ENCODE data around the gene MICU1.
"Not testable (repeated sequence)": the region's sequence is repeated elsewhere in the genome, so short reads cannot be mapped to it uniquely, and the experiment has no call there.

The MICU1 gene

GRCh38 chr10:72499701-72500100, 126.2 kb downstream of the MICU1 start:
- no peak for DNase-seq

GRCh38 chr10:72490951-72491350, 134.9 kb downstream of the MICU1 start:
- no peak for DNase-seq

DNA sequence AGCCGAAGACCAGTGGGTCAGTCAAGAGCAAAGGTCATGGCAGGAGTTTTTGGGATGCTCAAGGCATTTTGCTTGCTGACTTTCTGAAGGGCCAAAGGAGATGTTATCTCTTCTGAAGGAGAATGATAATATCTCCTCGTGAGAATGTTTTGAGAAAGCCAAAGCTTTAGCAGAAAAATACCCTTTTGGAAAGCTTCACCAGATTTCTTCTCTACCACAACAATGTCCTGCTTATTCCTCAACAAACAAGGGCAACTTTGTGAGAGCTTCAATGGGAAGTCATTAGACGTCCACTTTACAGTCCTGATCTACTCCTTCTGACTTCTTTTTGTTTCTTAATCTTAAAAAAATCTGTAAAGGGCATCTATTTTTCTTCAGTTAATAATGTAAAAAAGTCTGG, 138.4 kb downstream of the MICU1 start:
- no peak for DNase-seq

- DNase-seq: no peak
These were observed 138.8 kb downstream of the MICU1 start for GRCh38 chr10:72487116-72487515.

DNA sequence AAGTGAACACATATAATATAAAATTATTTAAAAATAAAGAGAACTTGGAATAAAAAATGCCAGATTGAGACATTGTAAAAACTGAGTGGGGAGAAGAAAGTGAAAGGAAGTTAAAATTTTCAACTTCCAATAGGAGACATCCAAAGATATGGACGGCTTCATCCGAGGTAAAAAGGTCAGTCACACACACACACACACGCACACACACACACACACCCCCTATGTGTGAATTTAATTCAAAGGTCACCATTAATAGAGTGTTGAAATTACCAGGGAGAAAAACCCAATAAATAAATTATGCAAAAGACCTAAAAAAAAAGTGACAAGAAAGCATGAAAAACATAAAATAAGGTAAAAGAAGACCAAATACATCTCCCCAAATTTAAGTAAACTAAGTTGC, 140.2 kb downstream of the MICU1 start:
- DNase-seq: no peak

DNA sequence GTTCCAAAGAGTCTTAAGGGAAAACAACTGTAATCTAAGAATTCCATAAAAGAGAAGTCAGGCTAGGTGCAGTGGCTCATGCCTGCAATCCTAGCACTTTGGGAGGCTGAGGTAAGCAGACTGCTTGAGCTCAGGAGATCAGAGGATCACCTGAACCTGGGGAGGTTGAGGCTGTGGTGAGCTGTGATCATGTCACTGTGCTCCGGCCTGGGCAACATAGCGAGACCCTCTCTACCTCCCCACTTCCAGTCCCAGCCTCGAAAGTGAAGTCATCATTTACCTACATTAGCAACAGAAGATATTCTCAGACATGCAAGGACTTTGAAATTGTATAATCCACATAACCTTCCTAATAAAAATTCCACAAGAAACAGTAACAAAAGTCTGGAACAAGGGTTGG, 141.4 kb downstream of the MICU1 start:
- DNase-seq: no peak

GRCh38 chr10:72483471-72483870, 142.4 kb downstream of the MICU1 start:
- DNase-seq: no peak

GRCh38 chr10:72480861-72481260, 145.0 kb downstream of the MICU1 start:
- DNase-seq: no peak

DNA sequence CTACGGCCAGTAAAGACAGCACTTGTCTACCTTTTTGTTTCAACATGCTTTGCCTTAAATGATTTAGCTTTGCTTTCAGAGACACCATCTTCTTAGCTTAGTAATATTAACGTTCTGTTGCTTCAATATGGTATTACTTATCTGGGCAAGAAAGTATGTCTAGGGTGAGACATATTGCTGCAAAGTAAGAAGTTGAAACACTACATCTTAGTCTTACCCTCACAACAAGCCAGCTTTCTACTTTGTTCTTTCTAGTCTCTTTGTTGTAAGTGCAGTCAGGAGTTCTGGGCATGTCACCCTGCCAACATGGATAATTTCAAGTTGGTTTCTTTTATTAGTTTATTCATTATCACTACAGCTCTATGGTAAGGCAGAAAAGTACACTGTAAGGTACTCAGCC, 148.4 kb downstream of the MICU1 start:
- no peak for DNase-seq

GRCh38 chr10:72472306-72472705, 153.6 kb downstream of the MICU1 start:
- no peak for DNase-seq

DNA sequence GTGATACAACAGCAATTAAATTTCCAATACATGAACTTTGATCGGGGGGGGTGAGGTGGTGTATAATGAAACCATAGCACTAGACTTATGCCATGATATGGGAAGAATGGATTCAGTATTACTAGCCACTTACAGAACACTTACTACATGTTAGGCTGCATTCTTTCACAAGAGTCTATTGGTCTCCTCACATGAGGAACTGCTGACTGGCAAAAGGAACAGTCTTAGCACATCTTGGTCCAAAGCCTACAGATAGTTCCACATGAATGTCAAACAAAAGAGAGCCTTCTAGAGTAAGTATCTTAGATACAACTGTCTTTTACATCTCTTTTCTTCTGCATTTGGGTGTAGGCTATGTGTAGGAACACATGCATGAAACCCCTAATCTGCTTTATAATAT, 155.2 kb downstream of the MICU1 start:
- no peak for DNase-seq

GRCh38 chr10:72467064-72467463, 158.8 kb downstream of the MICU1 start:
- DNase-seq: not testable (repeated sequence)

- no peak for DNase-seq
These were observed 159.9 kb downstream of the MICU1 start for GRCh38 chr10:72466018-72466417.

GRCh38 chr10:72464438-72464837, 161.4 kb downstream of the MICU1 start:
- DNase-seq: no peak

- no peak for DNase-seq
These were observed 163.6 kb downstream of the MICU1 start for GRCh38 chr10:72462261-72462660.

GRCh38 chr10:72461085-72461484, 164.8 kb downstream of the MICU1 start:
- DNase-seq: no peak

DNA sequence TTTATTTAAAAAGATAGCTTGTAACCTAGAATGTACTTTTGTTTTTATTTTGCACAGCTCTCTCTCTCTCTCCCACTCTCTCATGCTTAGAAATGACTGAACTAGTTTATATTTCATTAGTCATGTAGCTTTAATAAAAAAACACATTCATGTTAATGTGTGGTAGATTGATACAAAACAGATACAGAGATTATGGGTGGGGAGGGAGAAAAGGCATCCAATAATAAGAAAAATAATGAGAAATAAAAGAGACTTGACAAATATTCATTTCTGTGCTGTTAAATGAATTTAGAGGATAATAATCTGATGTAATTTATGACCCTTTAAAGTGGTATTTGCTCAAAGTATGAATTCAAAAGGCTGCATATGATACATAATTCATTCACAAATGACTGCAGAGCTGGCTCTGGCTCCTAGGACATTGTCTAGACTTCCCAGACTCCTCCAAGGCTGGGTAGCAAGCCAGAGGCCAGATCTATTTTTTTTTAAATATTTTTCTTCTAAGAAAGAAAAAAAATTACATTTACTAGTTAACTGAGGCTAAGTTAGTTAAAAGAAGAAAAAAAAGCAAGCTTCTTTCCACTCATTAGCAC, 165.5 kb downstream of the MICU1 start:
- no peak for DNase-seq

GRCh38 chr10:72459301-72459700, 166.6 kb downstream of the MICU1 start:
- DNase-seq: no peak

DNA sequence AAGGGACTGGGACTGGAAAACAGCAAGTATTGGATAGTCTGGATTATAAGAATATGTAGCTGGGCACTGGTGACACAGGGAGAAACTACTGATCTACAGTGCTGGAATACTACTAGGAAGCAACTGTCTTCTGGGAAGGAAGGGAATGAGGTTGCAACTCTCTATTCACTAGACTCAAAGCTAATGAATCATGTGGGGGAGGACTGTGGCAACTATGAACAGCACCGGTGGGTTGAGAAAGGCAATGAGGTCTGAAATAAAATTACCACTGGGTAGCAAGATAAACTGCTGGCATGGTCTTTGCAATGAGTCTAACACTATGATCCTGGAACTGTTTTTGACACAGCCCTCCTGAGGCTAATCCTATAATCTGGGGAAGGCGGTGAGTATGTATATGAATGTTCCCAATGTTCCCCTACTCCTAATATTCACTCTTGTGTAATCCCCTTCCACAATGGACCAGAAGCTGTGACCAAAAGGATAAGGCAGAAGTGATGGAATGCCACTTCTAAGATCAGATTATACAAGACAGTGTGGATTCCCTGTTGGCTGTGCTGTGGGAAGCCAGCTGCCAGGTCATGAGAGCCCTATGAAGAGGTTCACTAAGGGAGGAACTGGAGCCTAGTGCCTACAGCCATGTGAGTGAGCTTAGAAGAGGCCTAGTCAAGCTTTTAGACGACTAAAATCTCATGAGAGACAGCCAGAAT, 169.8 kb downstream of the MICU1 start:
- DNase-seq: no peak

DNA sequence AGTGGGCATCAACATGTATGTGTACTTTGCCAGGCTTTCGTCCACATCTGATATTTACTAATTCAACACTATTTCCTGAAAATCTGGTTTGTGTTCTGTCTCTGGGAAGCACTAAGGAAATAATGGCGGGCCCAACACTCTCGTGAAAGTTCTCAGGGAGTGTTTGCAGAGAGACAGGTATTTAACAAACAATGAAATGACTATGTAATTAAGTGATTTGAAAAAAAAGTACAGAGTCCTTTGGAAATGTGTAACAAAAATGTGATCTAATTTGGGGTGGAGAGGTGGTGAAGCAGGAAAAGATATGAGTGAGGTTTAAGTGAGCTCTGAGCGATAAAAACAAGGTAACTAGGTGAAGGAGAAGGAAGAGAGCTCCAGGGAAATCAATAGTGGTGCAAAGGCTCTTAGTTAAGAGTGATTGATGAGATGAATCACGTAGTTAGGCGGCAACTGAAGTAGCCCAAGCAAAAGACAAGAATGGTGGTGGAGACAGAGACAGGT, 175.9 kb downstream of the MICU1 start:
- no peak for DNase-seq

DNA sequence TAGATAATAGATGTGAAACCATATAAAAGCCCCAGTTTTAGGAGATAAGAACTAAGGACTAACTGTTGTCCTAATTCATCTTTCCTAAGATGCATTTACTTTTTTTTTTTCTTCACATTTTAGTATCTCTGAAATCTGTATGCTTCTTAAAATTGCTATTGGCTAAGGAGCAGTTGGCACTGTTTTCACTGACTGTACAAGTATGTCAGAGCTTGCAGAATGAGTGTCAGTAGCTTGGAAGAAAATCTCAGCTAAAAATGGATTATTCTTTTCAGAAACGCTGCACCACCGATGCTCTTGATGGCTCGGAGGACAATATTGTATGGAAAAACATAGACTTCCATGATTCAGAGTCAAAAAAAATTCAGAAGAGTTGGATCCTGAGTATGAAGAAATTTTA, 180.0 kb downstream of the MICU1 start:
- DNase-seq: no peak

DNA sequence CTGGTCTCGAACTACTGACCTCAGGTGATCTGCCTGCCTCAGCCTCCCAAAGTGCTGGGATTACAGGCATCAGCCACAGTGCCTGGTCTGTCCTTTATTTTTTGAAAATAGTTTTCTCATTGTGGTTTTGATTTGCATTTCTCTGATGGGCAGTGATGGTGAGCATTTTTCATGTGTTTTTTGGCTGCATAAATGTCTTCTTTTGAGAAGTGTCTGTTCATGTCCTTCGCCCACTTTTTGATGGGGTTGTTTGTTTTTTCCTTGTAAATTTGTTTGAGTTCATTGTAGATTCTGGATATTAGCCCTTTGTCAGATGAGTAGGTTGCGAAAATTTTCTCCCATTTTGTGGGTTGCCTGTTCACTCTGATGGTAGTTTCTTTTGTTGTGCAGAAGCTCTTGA, 182.9 kb downstream of the MICU1 start:
- DNase-seq: not testable (repeated sequence)

DNA sequence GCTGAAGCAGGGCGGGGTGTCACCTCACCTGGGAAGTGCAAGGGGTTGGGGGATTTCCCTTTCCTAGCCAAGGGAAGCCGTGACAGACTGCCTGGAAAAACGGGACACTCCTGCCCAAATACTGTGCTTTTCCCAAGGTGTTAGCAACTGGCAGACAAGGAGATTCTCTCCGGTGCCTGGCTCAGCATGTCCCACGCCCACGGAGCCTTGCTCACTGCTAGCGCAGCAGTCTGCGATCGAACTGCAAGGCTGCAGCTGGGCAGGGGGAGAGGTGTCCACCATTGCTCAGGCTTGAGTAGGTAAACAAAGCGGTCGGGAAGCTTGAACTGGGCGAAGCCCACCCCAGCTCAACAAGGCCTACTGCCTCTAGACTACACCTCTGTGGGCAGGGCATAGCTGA, 190.3 kb downstream of the MICU1 start:
- no peak for DNase-seq

GRCh38 chr10:72430936-72431335, 194.9 kb downstream of the MICU1 start:
- not testable (repeated sequence) for DNase-seq

DNA sequence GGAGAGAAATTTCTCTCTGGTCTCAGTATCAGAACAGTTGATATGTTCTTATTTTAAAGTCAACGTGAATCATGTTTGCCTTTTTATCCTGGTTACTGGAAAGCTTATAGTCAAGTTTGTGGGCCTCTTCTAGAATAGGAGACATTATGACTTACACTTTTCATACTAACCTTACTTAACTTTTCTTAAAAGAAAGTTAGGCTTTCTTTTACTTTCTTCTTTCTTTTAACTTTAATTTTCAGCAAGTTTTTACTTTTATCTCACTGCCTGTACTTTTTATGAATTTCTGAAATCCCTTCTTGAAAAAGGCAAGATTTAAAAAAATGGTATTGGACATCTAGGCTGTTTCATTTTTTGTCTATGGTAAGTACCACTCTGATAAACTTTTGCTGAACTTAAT, 195.9 kb downstream of the MICU1 start:
- DNase-seq: no peak

All from NCI-H2171 (cell line).